Caco-2 (cell line): ENCODE data around the gene SENP7. TPM values are rescaled to one million over a fixed set of nuclear protein-coding genes. Genes with fewer than 3 reads are reported as not detected.

Experiments used
- BruUV-seq: library from RNA; stranded (reverse); fragments of 400-500 nt; replicated peaks from 2 replicates; lab custom pipeline; 2021; lab: Mats Ljungman, UMichigan
- CTCF ChIA-PET: fragments of 300-600 bp; sonication (Branson Sonifier 250); formaldehyde crosslinking; loops from one replicate; lab custom pipeline; 2022; ENCODE audit warnings: antibody characterized with exemption; lab: Charles Lee
- POLR2A ChIA-PET: fragments of 300-600 bp; sonication (Branson Sonifier 250); formaldehyde crosslinking; loops from one replicate; lab custom pipeline; 2022; ENCODE audit warnings: antibody characterized with exemption; lab: Charles Lee
- DNase-seq, 2 experiments: peaks; one replicate each; pipeline versions ENCODE4 v3.0.0 to v3.0.0-alpha.2; 2020 to 2022
- H3K27me3 ChIP-seq: replicated peaks from 2 replicates; pipeline ENCODE4 v1.6.0; 2011; ENCODE audit warnings: low read length; ENCODE audit not compliant: control insufficient read depth, insufficient read depth
- H3K36me3 ChIP-seq: 2 replicates; pipeline ENCODE4 v1.5.1; 2011; ENCODE audit warnings: low read length; ENCODE audit not compliant: control insufficient read depth, insufficient read depth
- H3K4me1 ChIP-seq: fragments of 250-450 bp; sonication (Bioruptor Pico); 2 replicates; pipeline ENCODE4 v1.5.1; 2020; ENCODE audit warnings: mild to moderate bottlenecking
- H3K4me3 ChIP-seq: 2 replicates; pipeline ENCODE4 v1.5.1; 2011; ENCODE audit warnings: low read depth, mild to moderate bottlenecking, control low read depth, low read length
- H3K9me3 ChIP-seq: fragments of 250-450 bp; sonication (Bioruptor Pico); 2 replicates; pipeline ENCODE4 v1.5.1; 2020; ENCODE audit warnings: mild to moderate bottlenecking, moderate library complexity
- H3K27ac Mint-ChIP-seq: one replicate; pipeline ENCODE4 v1.8.0; 2022; ENCODE audit warnings: mixed read lengths; ENCODE audit not compliant: unreplicated experiment
- H3K27me3 Mint-ChIP-seq: one replicate; pipeline ENCODE4 v1.8.0; 2022; ENCODE audit warnings: mixed read lengths; ENCODE audit not compliant: insufficient read depth, unreplicated experiment
- H3K36me3 Mint-ChIP-seq: one replicate; pipeline ENCODE4 v1.8.0; 2022; ENCODE audit warnings: mild to moderate bottlenecking, mixed read lengths; ENCODE audit not compliant: insufficient read depth, unreplicated experiment
- H3K4me1 Mint-ChIP-seq: one replicate; pipeline ENCODE4 v1.8.0; 2022; ENCODE audit warnings: low read depth, mixed read lengths; ENCODE audit not compliant: unreplicated experiment
- H3K4me3 Mint-ChIP-seq: one replicate; pipeline ENCODE4 v1.8.0; 2022; ENCODE audit warnings: mild to moderate bottlenecking, moderate library complexity, mixed read lengths; ENCODE audit not compliant: unreplicated experiment
- H3K9me3 Mint-ChIP-seq: one replicate; pipeline ENCODE4 v1.8.0; 2022; ENCODE audit warnings: mixed read lengths; ENCODE audit not compliant: unreplicated experiment
- CTCF ChIP-seq, 2 experiments: fragments of 200-600 bp in 1 of 2; IDR thresholded peaks; 1 replicate in 1 of 2; 2 replicates in 1 of 2; pipeline versions ENCODE4 v1.5.1 to v1.8.0; 2011 to 2022; ENCODE audit warnings: antibody characterized with exemption in 1 of 2, control low read depth in 1 of 2, inconsistent platforms in 1 of 2, low read depth in 1 of 2, low read length in 1 of 2, mild to moderate bottlenecking in 1 of 2, moderate library complexity in 1 of 2; ENCODE audit not compliant: insufficient read depth in 1 of 2, severe bottlenecking in 1 of 2, unreplicated experiment in 1 of 2
- intact Hi-C: fragments of 100-400 bp; cut with micrococcal nuclease; formaldehyde crosslinking; loops from one replicate; pipeline ENCODE4 v1.10.0; 2022; ENCODE audit not compliant: unreplicated experiment
- total RNA-seq: library from RNA; stranded (reverse); gene quantifications from 2 replicates; pipeline ENCODE4 v1.2.3, GENCODE V29; 2022

Gene SENP7
- total RNA-seq, 1 experiment from 2014 or later, result 8.5 TPM

GRCh38 chr3:101536266-101536665 is 23.3 kb upstream of the SENP7 start:
- peaks cover 12% of the 10 kb centered on the region for H3K4me1 ChIP-seq
- intact Hi-C loops, result no loop called here
- H3K27me3 ChIP-seq, result no peaks in the 10 kb centered on the region
- ChIA-PET CTCF (no interaction called here), POLR2A (no interaction called here)
- Mint-ChIP-seq H3K27me3 (peaks cover 5% of the 10 kb centered on the region), H3K4me3 (no peak overlapping the region), H3K4me1 (peaks cover 16% of the 10 kb centered on the region), H3K27ac (no peak overlapping the region), H3K9me3 (no peaks in the 10 kb centered on the region), H3K36me3 (no peaks in the 10 kb centered on the region)
- no peaks in the 10 kb centered on the region for H3K36me3 ChIP-seq
- no TSS peak for BruUV-seq
- no peak for DNase-seq
- no peak for TF ChIP-seq CTCF (IDR thresholded peaks at IDR 0.05; ENCODE audit: insufficient read depth in 1 of 2, low read depth in 1 of 2, low read length in 1 of 2, severe bottlenecking in 1 of 2, unreplicated experiment in 1 of 2)
- no peak overlapping the region for H3K4me3 ChIP-seq
- no peaks in the 10 kb centered on the region for H3K9me3 ChIP-seq

- peaks cover 12% of the 10 kb centered on the region for H3K4me1 ChIP-seq
- no peak overlapping the region for H3K27ac Mint-ChIP-seq
- peaks cover 5% of the 10 kb centered on the region for H3K27me3 Mint-ChIP-seq
- no peaks in the 10 kb centered on the region for H3K27me3 ChIP-seq
- intact Hi-C loops, result no loop called here
- DNase-seq, result no peak
- BruUV-seq, result no TSS peak
- H3K4me3 ChIP-seq, result no peak overlapping the region
- 0 out of 2 replicates have a peak, but pooled peaks cover 4% of the 10 kb centered on the region for H3K9me3 ChIP-seq
- peaks cover 16% of the 10 kb centered on the region for H3K4me1 Mint-ChIP-seq
- no peaks in the 10 kb centered on the region for H3K36me3 Mint-ChIP-seq
- ChIA-PET POLR2A (no interaction called here), CTCF (no interaction called here)
- H3K36me3 ChIP-seq, result no peaks in the 10 kb centered on the region
- H3K4me3 Mint-ChIP-seq, result no peak overlapping the region
- TF ChIP-seq CTCF (IDR thresholded peaks at IDR 0.05; ENCODE audit: insufficient read depth in 1 of 2, low read depth in 1 of 2, low read length in 1 of 2, severe bottlenecking in 1 of 2, unreplicated experiment in 1 of 2), result no peak
- peaks cover 4% of the 10 kb centered on the region for H3K9me3 Mint-ChIP-seq
These were observed 22.2 kb upstream of the SENP7 start for GRCh38 chr3:101535221-101535620.

- H3K27ac Mint-ChIP-seq, result peak overlapping the region; percentile 8
- no peaks in the 10 kb centered on the region for H3K36me3 Mint-ChIP-seq
- BruUV-seq, result no TSS peak
- H3K4me3 Mint-ChIP-seq, result no peak overlapping the region
- ChIA-PET CTCF (no interaction called here), POLR2A (no interaction called here)
- DNase-seq, result no peak
- peaks cover 16% of the 10 kb centered on the region for H3K9me3 Mint-ChIP-seq
- peaks cover 5% of the 10 kb centered on the region for H3K27me3 Mint-ChIP-seq
- no peak for TF ChIP-seq CTCF (IDR thresholded peaks at IDR 0.05; ENCODE audit: insufficient read depth in 1 of 2, low read depth in 1 of 2, low read length in 1 of 2, severe bottlenecking in 1 of 2, unreplicated experiment in 1 of 2)
- intact Hi-C loops, result no loop called here
- H3K4me1 ChIP-seq, result peaks cover 12% of the 10 kb centered on the region
- H3K36me3 ChIP-seq, result no peaks in the 10 kb centered on the region
- H3K4me3 ChIP-seq, result no peak overlapping the region
- peaks cover 16% of the 10 kb centered on the region for H3K4me1 Mint-ChIP-seq
- no peaks in the 10 kb centered on the region for H3K27me3 ChIP-seq
- 0 out of 2 replicates have a peak, but pooled peaks cover 8% of the 10 kb centered on the region for H3K9me3 ChIP-seq
These were observed 20.6 kb upstream of the SENP7 start for GRCh38 chr3:101533603-101533968.
